ENCODE measurements around the gene SLC17A9.

Gene SLC17A9

DNA sequence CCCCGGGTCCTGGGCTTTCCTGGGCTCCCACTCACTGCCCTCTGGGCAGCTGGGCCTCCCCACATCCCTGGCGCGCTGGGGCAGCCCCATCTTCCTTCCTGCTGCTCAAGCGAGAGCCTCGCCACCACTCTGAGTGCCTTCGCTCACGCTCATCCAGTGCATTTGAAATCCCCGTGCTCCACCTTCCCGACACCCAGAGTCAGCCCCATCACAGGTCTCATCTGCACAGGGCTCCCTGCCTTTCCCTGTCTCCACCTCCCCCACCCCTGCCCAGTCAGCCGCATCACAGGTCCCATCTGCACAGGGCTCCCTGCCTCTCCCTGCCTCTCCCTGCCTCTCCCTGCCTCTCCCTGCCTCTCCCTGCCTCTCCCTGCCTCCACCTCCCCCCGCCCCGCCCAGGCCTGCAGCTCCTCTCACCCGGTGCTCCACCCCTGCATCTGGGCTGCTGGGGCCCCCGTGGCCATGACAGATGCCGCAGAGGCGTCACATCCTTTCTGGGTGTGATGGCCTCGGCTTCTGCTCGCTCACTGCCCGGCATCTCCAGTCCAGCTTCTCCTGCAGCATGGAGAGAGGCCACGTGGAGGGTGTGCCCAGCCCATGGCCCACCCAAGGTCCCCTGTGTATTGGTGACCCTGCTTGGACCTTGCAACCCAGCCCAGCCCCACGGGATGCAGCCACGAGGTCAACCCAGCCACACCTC, 63.3 kb downstream of the SLC17A9 start:
- no peak overlapping the region for H3K27ac ChIP-seq
- TF ChIP-seq, protein P1, sequence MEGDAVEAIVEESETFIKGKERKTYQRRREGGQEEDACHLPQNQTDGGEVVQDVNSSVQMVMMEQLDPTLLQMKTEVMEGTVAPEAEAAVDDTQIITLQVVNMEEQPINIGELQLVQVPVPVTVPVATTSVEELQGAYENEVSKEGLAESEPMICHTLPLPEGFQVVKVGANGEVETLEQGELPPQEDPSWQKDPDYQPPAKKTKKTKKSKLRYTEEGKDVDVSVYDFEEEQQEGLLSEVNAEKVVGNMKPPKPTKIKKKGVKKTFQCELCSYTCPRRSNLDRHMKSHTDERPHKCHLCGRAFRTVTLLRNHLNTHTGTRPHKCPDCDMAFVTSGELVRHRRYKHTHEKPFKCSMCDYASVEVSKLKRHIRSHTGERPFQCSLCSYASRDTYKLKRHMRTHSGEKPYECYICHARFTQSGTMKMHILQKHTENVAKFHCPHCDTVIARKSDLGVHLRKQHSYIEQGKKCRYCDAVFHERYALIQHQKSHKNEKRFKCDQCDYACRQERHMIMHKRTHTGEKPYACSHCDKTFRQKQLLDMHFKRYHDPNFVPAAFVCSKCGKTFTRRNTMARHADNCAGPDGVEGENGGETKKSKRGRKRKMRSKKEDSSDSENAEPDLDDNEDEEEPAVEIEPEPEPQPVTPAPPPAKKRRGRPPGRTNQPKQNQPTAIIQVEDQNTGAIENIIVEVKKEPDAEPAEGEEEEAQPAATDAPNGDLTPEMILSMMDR (conservative IDR thresholded peaks at IDR 0.05; ENCODE audit: low read depth), result no peak
- ChIA-PET CTCF (interaction anchor here (1.0 kb wide), 1 partner anchor 11 kb away, joined by 3 read pairs; no protein-coding TSS in a partner anchor), POLR2A (ENCODE audit: low non-redundant PET) (no interaction called here)
- no peak for DNase-seq (ENCODE audit: low spot score)

- no peak overlapping the region for H3K27ac ChIP-seq
- DNase-seq (ENCODE audit: low spot score), result no peak
- ChIA-PET POLR2A (ENCODE audit: low non-redundant PET) (no interaction called here), CTCF (interaction anchor here (1.0 kb wide), 1 partner anchor 11 kb away, joined by 3 read pairs; no protein-coding TSS in a partner anchor)
- TF ChIP-seq, protein P1 (conservative IDR thresholded peaks at IDR 0.05; ENCODE audit: low read depth), result no peak
These were observed 64.1 kb downstream of the SLC17A9 start for GRCh38 chr20:63016514-63017075.

DNA sequence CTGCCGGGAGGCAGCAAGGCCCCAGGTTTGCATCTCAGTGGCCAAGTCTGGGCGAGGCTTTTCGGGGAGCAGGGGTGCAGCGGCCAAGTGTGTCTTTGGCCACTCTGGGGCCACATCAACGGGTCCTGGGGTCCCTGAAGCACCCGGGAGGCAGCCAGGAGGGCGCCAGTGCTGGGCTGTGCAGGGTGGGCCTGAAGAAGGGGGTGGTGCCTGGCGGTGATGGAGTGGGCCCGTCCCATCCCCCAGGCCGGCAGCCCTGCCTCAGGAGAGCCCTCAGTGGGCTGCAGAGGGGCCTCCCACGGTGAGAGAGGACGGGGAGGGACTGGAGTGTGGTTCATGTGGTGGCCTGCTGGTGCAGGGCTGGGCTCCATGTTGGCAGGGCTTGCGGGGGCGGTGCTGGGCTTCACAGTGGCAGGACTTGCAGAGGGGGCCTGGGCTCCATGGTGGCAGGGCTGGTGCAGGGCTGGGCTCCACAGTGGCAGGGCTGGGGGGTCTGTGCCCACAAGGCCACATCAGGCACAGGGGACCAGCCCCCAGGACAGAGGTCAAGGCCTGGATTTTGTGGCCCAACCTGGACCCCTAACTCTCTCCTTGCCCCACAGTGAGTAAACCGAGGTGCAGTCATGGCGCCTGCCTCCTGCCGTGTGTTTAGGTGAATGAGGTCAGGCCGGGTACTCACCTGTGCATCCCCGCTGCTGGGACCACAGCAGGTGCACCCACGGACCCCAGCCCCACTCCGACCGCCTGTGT, 64.7 kb downstream of the SLC17A9 start:
- DNase-seq (ENCODE audit: low spot score), result no peak
- CTCF ChIA-PET, result no interaction called here
- TF ChIP-seq, protein P1 (conservative IDR thresholded peaks at IDR 0.05; ENCODE audit: low read depth), result no peak
- no peak overlapping the region for H3K27ac ChIP-seq
- POLR2A ChIA-PET (ENCODE audit: low non-redundant PET), result no interaction called here

DNA sequence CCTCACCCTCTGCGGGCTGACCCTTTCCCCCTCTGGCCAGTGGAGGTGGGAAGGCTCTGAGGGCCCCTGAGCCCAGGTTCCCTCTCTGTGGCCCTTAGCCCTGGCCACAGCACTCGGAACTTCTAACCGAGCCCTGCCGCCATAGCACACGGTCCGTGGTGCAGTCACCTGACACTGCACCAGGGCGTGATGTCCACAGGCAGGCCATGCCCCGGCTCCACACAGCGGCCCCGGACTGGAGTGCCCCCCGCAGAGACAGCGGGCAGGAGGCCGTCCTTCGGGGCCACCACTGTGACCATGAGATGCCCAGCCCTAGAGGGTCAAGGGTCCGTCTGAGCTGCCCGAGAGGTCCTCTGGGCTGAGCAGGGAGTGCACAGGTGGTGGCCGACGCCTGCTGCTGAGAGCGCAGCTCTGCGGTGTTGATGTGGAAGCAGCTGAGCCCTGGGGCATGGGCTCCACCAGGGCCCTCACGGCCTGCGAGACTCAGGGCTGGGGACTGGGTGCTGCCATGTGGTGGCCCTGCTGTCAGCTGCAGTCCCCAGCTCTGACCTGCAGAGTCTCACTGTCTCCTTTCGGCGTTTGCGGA, 65.4 kb downstream of the SLC17A9 start:
- CTCF ChIA-PET, result interaction anchor here (0.6 kb wide), 1 partner anchor 236 kb away, joined by 3 read pairs; no protein-coding TSS in a partner anchor

More for the DNA sequence above, 65.4 kb downstream of the SLC17A9 start:
- DNase-seq (ENCODE audit: low spot score), result no peak
- POLR2A ChIA-PET (ENCODE audit: low non-redundant PET), result no interaction called here
- TF ChIP-seq, protein P1 (conservative IDR thresholded peaks at IDR 0.05; ENCODE audit: low read depth), result no peak
- no peak overlapping the region for H3K27ac ChIP-seq
